H9 (cell line): ENCODE results near the gene DIP2C. TPM values are rescaled to one million over a fixed set of nuclear protein-coding genes. Genes with fewer than 3 reads are reported as not detected.

Experiments used
- DNase-seq: peaks from one replicate; pipeline ENCODE4 v3.0.0-alpha.2; 2017
- H2AFZ ChIP-seq: one replicate; pipeline ENCODE4 v1.6.1; 2013; ENCODE audit warnings: mild to moderate bottlenecking, low read length, control low read depth, moderate library complexity
- H2AK5ac ChIP-seq: 2 replicates; pipeline ENCODE4 v1.6.1; 2013; ENCODE audit warnings: low read length, control low read depth, mixed read lengths; ENCODE audit not compliant: insufficient read length
- H2BK120ac ChIP-seq: one replicate; pipeline ENCODE4 v1.6.1; 2013; ENCODE audit warnings: low read depth, mild to moderate bottlenecking, low read length, control low read depth, inconsistent platforms; ENCODE audit not compliant: poor library complexity, severe bottlenecking
- H2BK12ac ChIP-seq: 2 replicates; pipeline ENCODE4 v1.6.1; 2013; ENCODE audit warnings: low read length, control low read depth, mixed read lengths, low read depth; ENCODE audit not compliant: insufficient read length
- H2BK15ac ChIP-seq: 2 replicates; pipeline ENCODE4 v1.6.1; 2013; ENCODE audit warnings: low read depth, low read length, control low read depth
- H2BK20ac ChIP-seq: one replicate; pipeline ENCODE4 v1.6.1; 2013; ENCODE audit warnings: low read depth, mild to moderate bottlenecking, low read length, control low read depth, inconsistent platforms; ENCODE audit not compliant: poor library complexity, severe bottlenecking
- H2BK5ac ChIP-seq: 2 replicates; pipeline ENCODE4 v1.6.1; 2013; ENCODE audit warnings: low read length, control low read depth, mixed read lengths; ENCODE audit not compliant: insufficient read length
- H3K14ac ChIP-seq: 2 replicates; pipeline ENCODE4 v1.6.1; 2013; ENCODE audit warnings: low read length, control low read depth; ENCODE audit not compliant: insufficient read depth
- H3K18ac ChIP-seq: 2 replicates; pipeline ENCODE4 v1.6.1; 2013; ENCODE audit warnings: low read depth, mild to moderate bottlenecking, mixed read lengths, low read length, control low read depth; ENCODE audit not compliant: insufficient read length
- H3K23ac ChIP-seq: 2 replicates; pipeline ENCODE4 v1.6.1; 2013; ENCODE audit warnings: low read length, control low read depth, mixed read lengths, low read depth; ENCODE audit not compliant: insufficient read length
- H3K23me2 ChIP-seq: 2 replicates; pipeline ENCODE4 v1.6.1; 2013; ENCODE audit warnings: low read depth, mild to moderate bottlenecking, mixed read lengths, low read length, control low read depth; ENCODE audit not compliant: insufficient read length, poor library complexity, severe bottlenecking
- H3K27ac ChIP-seq: 2 replicates; pipeline ENCODE4 v1.5.1; 2013; ENCODE audit warnings: low read length, control low read depth, mixed read lengths, low read depth; ENCODE audit not compliant: insufficient read length
- H3K27me3 ChIP-seq: 2 replicates; pipeline ENCODE4 v1.6.1; 2013; ENCODE audit warnings: low read length, control low read depth, inconsistent platforms; ENCODE audit not compliant: insufficient read depth
- H3K4ac ChIP-seq: 2 replicates; pipeline ENCODE4 v1.6.1; 2013; ENCODE audit warnings: low read depth, mild to moderate bottlenecking, control low read depth, inconsistent platforms, low read length, moderate library complexity
- H3K4me1 ChIP-seq: 2 replicates; pipeline ENCODE4 v1.6.1; 2013; ENCODE audit warnings: low read length, control low read depth, inconsistent platforms; ENCODE audit not compliant: insufficient read depth
- H3K4me2 ChIP-seq: 2 replicates; pipeline ENCODE4 v1.6.1; 2013; ENCODE audit warnings: low read length, control low read depth, mixed read lengths; ENCODE audit not compliant: insufficient read length, insufficient read depth
- H3K56ac ChIP-seq: 2 replicates; pipeline ENCODE4 v1.6.1; 2013; ENCODE audit warnings: low read depth, mild to moderate bottlenecking, mixed read lengths, low read length, control low read depth; ENCODE audit not compliant: insufficient read length
- H3K79me1 ChIP-seq: 2 replicates; pipeline ENCODE4 v1.6.1; 2013; ENCODE audit warnings: low read depth, mild to moderate bottlenecking, moderate library complexity, low read length, control low read depth, inconsistent platforms; ENCODE audit not compliant: insufficient read depth, poor library complexity, severe bottlenecking
- H3K79me2 ChIP-seq: 2 replicates; pipeline ENCODE4 v1.6.1; 2013; ENCODE audit warnings: low read length, control low read depth, inconsistent platforms; ENCODE audit not compliant: insufficient read depth
- H3K9ac ChIP-seq: 2 replicates; pipeline ENCODE4 v1.6.1; 2013; ENCODE audit warnings: low read length, control low read depth, mixed read lengths; ENCODE audit not compliant: insufficient read length; ENCODE audit errors: extremely low read depth
- H3K9me3 ChIP-seq: one replicate; pipeline ENCODE4 v1.6.1; 2013; ENCODE audit warnings: low read depth, low read length, inconsistent platforms; ENCODE audit not compliant: control insufficient read depth
- H3T11ph ChIP-seq: one replicate; pipeline ENCODE4 v1.6.1; 2013; ENCODE audit warnings: mild to moderate bottlenecking, low read length, control low read depth, inconsistent platforms
- H4K20me1 ChIP-seq: one replicate; pipeline ENCODE4 v1.6.1; 2013; ENCODE audit not compliant: control insufficient read depth, insufficient read length, insufficient read depth
- H4K5ac ChIP-seq: 2 replicates; pipeline ENCODE4 v1.6.1; 2013; ENCODE audit warnings: low read depth, mild to moderate bottlenecking, mixed read lengths, low read length, control low read depth; ENCODE audit not compliant: insufficient read length
- H4K8ac ChIP-seq: replicated peaks from 2 replicates; pipeline ENCODE4 v1.6.1; 2013; ENCODE audit warnings: low read length, control low read depth, mixed read lengths, low read depth; ENCODE audit not compliant: insufficient read length
- H4K91ac ChIP-seq: 2 replicates; pipeline ENCODE4 v1.6.1; 2013; ENCODE audit warnings: low read depth, mild to moderate bottlenecking, moderate library complexity, mixed read lengths, low read length, control low read depth; ENCODE audit not compliant: insufficient read length
- H3K27ac Mint-ChIP-seq, 3 experiments: 2 replicates in 2 of 3; 3 replicates in 1 of 3; pipeline ENCODE4 v1.8.0; 2020 to 2021; ENCODE audit warnings: mixed read lengths in 3 of 3, mild to moderate bottlenecking in 1 of 3, moderate library complexity in 1 of 3
- H3K27me3 Mint-ChIP-seq: 2 replicates; pipeline ENCODE4 v1.8.0; 2021; ENCODE audit warnings: low read depth, mild to moderate bottlenecking, moderate library complexity, mixed read lengths
- H3K36me3 Mint-ChIP-seq, 3 experiments: 2 replicates in 2 of 3; 3 replicates in 1 of 3; pipeline ENCODE4 v1.8.0; 2020 to 2021; ENCODE audit warnings: low read depth in 3 of 3, mixed read lengths in 3 of 3; ENCODE audit not compliant: insufficient read depth in 1 of 3
- H3K4me1 Mint-ChIP-seq, 2 experiments: 2 replicates each; pipeline ENCODE4 v1.8.0; 2020; ENCODE audit warnings: mixed read lengths in 2 of 2
- H3K4me3 Mint-ChIP-seq, 2 experiments: 2 replicates in 1 of 2; 3 replicates in 1 of 2; pipeline ENCODE4 v1.8.0; 2020 to 2021; ENCODE audit warnings: mild to moderate bottlenecking in 2 of 2, mixed read lengths in 2 of 2, moderate library complexity in 1 of 2
- H3K9me3 Mint-ChIP-seq, 2 experiments: 2 replicates in 1 of 2; 3 replicates in 1 of 2; pipeline ENCODE4 v1.8.0; 2020; ENCODE audit warnings: mild to moderate bottlenecking in 2 of 2, mixed read lengths in 2 of 2, moderate library complexity in 1 of 2
- WGBS: extraction: QIAGEN DNeasy Blood & Tissue Kit; methylation state at CpG from one replicate; pipeline ENCODE4 v1.1.7; 2013; ENCODE audit warnings: missing lambda C conversion rate, low lambda C conversion rate, mixed read lengths; ENCODE audit not compliant: insufficient read length; ENCODE audit errors: extremely low coverage; 5-methylcytosine and 5-hydroxymethylcytosine counted together
- total RNA-seq: library from RNA; stranded (reverse); gene quantifications from 2 replicates; pipeline ENCODE4 v1.2.1, GENCODE V29; 2021
- TF ChIP-seq, protein P1 (sequence below): fragments of 200-600 bp; sonication (generic); conservative IDR thresholded peaks from 3 replicates; pipeline ENCODE4 v1.8.0; 2021; ENCODE audit warnings: antibody characterized with exemption, mild to moderate bottlenecking

DIP2C gene
- total RNA-seq, 1 experiment from 2014 or later: 7.9 TPM

DNA sequence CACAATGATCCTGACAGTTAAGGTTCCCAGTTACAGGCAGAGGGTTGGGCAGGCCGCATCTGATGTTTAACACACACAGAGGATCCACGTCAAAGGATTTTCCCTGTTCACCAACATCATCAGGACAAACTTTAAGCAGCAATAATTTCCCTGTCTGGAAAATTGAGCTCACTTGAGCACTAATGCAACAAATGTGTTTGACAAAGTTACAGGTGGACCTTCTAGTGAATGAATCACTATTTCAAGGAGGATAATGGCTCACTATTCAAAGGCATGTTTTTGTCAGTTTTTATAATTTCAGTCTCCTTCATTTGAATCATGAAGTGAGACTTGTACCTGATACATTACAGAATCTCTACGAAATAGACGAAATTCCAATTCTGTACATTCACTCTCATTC lies 127.3 kb downstream of the DIP2C start:
- Histone ChIP-seq H2AK5ac (no peak overlapping the region), H3K27ac (no peak overlapping the region), H2BK5ac (no peak overlapping the region), H2BK12ac (no peak overlapping the region), H3K23ac (no peak overlapping the region), H3K4ac (no peak overlapping the region), H4K5ac (no peak overlapping the region), H3K79me1 (peaks cover 5% of the 10 kb centered on the region), H3K14ac (no peak overlapping the region), H4K20me1 (no peaks in the 10 kb centered on the region), H3K27me3 (no peaks in the 10 kb centered on the region), H3K9me3 (no peaks in the 10 kb centered on the region), H3K79me2 (no peaks in the 10 kb centered on the region; the same call in 1 of the 2 replicates), H4K91ac (no peak overlapping the region), H3K23me2 (no peaks in the 10 kb centered on the region), H2BK120ac (no peak overlapping the region), H3K9ac (no peak overlapping the region), H2AFZ (no peak overlapping the region), H3K56ac (no peak overlapping the region), H3K4me1 (peaks cover 11% of the 10 kb centered on the region; the same call in 1 of the 2 replicates), H4K8ac (no peak overlapping the region), H2BK20ac (no peak overlapping the region), H3T11ph (no peak overlapping the region), H3K18ac (no peak overlapping the region), H2BK15ac (no peak overlapping the region), H3K4me2 (no peak overlapping the region)
- H3K36me3 Mint-ChIP-seq: peaks cover 13 to 19% (median 14%) of the 10 kb centered on the region in 3 experiments
- TF ChIP-seq, protein P1, sequence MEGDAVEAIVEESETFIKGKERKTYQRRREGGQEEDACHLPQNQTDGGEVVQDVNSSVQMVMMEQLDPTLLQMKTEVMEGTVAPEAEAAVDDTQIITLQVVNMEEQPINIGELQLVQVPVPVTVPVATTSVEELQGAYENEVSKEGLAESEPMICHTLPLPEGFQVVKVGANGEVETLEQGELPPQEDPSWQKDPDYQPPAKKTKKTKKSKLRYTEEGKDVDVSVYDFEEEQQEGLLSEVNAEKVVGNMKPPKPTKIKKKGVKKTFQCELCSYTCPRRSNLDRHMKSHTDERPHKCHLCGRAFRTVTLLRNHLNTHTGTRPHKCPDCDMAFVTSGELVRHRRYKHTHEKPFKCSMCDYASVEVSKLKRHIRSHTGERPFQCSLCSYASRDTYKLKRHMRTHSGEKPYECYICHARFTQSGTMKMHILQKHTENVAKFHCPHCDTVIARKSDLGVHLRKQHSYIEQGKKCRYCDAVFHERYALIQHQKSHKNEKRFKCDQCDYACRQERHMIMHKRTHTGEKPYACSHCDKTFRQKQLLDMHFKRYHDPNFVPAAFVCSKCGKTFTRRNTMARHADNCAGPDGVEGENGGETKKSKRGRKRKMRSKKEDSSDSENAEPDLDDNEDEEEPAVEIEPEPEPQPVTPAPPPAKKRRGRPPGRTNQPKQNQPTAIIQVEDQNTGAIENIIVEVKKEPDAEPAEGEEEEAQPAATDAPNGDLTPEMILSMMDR: no peak
- no peak overlapping the region for H3K27ac Mint-ChIP-seq
- WGBS: no CpG with 5 or more reads among the region's 4 CpGs
- peaks cover 29 to 32% of the 10 kb centered on the region in 2 experiments for H3K4me1 Mint-ChIP-seq
- peaks cover 2% of the 10 kb centered on the region; the same call in 1 of the 2 replicates for H3K27me3 Mint-ChIP-seq
- peaks cover 13 to 19% of the 10 kb centered on the region in 2 experiments; a peak in 4 of 5 replicates for H3K9me3 Mint-ChIP-seq
- H3K4me3 Mint-ChIP-seq: no peak overlapping the region
- no peak for DNase-seq
